BJ (cell line): ENCODE data around the gene DTX2. TPM values are rescaled to one million over a fixed set of nuclear protein-coding genes. Genes with fewer than 3 reads are reported as not detected.
"Not testable (repeated sequence)": the region's sequence is repeated elsewhere in the genome, so short reads cannot be mapped to it uniquely, and the experiment has no call there.

Source experiments
- CTCF ChIA-PET: fragments of 350-600 bp; formaldehyde crosslinking; extraction: SDS; loops from one replicate; lab custom pipeline; 2021; ENCODE audit warnings: antibody characterized with exemption, inconsistent platforms; lab: Yijun Ruan, JAX
- POLR2A ChIA-PET: fragments of 300-600 bp; sonication (Branson Sonifier 250); formaldehyde crosslinking; extraction: SDS; loops from one replicate; lab custom pipeline; 2021; ENCODE audit warnings: antibody characterized with exemption; lab: Charles Lee
- DNase-seq: peaks from one replicate; pipeline ENCODE4 v3.0.0-alpha.2; 2011; ENCODE audit warnings: low read depth
- H3K27me3 ChIP-seq: 2 replicates; pipeline ENCODE4 v1.6.0; 2011; ENCODE audit warnings: low read length; ENCODE audit not compliant: control insufficient read depth, insufficient read depth
- H3K36me3 ChIP-seq: 2 replicates; pipeline ENCODE4 v1.5.1; 2011; ENCODE audit warnings: low read length; ENCODE audit not compliant: control insufficient read depth, insufficient read depth
- H3K4me3 ChIP-seq: 2 replicates; pipeline ENCODE4 v1.5.1; 2011; ENCODE audit warnings: low read depth, mild to moderate bottlenecking, control low read depth, low read length
- CTCF ChIP-seq: IDR thresholded peaks from 2 replicates; pipeline ENCODE4 v1.5.1; 2011; ENCODE audit warnings: low read depth, mild to moderate bottlenecking, control low read depth, inconsistent platforms, low read length, moderate library complexity; ENCODE audit not compliant: insufficient read depth
- polyA plus RNA-seq: library from polyadenylated mRNA; depleted of rRNA; stranded (reverse); fragments of >200 nt; gene quantifications from 2 replicates; pipeline ENCODE4 v1.2.3, GENCODE V29; 2011

The DTX2 gene
- polyA plus RNA-seq, 1 experiment = 3.3 TPM

GRCh38 chr7:76498583-76499200, 37.2 kb downstream of the DTX2 start:
- H3K4me3 ChIP-seq, H3K27me3 ChIP-seq, DNase-seq, POLR2A ChIA-PET, CTCF ChIA-PET, H3K36me3 ChIP-seq: not testable (repeated sequence)

GRCh38 chr7:76499201-76499923, 37.9 kb downstream of the DTX2 start:
- H3K4me3 ChIP-seq, CTCF ChIA-PET, H3K27me3 ChIP-seq, DNase-seq, H3K36me3 ChIP-seq: not testable (repeated sequence)
- POLR2A ChIA-PET = interaction anchor here (0.6 kb wide), 1 partner anchor 500 kb away, joined by 3 read pairs; no protein-coding TSS in a partner anchor

DNA sequence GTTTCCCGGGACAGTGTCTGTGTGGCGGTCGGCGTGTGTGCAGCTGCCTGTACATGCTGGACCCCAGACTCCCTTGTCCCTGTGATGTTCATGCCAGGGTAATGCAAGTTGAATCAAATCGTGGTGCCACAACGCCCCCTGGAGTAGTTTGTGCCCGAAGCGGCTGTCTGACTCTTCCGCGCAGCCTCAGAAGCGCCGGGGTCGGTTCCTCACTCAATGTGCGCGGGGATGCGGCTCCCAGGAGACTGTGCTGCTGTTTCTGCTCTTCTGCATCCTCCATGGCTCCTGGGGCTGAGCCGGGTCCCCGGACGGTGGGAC, 38.4 kb downstream of the DTX2 start:
- H3K4me3 ChIP-seq, CTCF ChIA-PET, H3K36me3 ChIP-seq, H3K27me3 ChIP-seq, DNase-seq: not testable (repeated sequence)
- POLR2A ChIA-PET = interaction anchor here (0.6 kb wide), 1 partner anchor 499 kb away, joined by 3 read pairs; no protein-coding TSS in a partner anchor

DNA sequence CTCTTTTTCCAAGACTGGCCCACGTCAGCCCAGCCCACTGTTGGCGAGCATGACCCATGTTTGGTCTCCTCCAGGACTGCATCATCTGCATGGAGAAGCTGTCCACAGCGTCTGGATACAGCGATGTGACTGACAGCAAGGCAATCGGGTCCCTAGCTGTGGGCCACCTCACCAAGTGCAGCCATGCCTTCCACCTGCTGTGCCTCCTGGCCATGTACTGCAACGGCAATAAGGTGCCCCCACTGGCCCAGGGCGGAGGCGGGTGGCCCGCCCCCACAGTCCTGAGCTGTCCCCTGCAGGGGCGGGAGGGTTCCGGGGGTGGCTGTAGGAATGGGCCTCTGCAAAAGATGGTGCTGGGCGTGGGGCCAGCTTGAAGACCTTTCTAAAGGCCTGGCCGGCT, 40.7 kb downstream of the DTX2 start:
- CTCF ChIA-PET, POLR2A ChIA-PET, H3K27me3 ChIP-seq, H3K36me3 ChIP-seq, DNase-seq, H3K4me3 ChIP-seq: not testable (repeated sequence)

GRCh38 chr7:76502836-76503235, 41.3 kb downstream of the DTX2 start:
- H3K36me3 ChIP-seq, DNase-seq, H3K4me3 ChIP-seq, CTCF ChIA-PET, POLR2A ChIA-PET, H3K27me3 ChIP-seq: not testable (repeated sequence)

DNA sequence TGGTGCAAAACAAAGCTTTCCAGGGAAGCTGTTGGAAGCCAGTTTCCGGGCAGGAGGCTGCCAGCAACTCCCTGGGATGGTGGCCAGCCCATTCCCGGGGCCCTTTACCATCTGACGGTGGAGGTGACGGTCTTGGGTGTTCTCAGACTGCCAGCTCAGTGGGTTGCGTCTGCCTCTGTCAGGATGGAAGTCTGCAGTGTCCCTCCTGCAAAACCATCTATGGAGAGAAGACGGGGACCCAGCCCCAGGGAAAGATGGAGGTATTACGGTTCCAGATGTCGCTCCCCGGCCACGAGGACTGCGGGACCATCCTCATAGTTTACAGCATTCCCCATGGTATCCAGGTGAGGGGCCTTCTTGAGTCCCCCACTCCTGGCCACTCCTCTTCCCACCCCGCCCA, 41.7 kb downstream of the DTX2 start:
- DNase-seq, H3K27me3 ChIP-seq, POLR2A ChIA-PET, H3K4me3 ChIP-seq, H3K36me3 ChIP-seq, CTCF ChIA-PET: not testable (repeated sequence)

DNA sequence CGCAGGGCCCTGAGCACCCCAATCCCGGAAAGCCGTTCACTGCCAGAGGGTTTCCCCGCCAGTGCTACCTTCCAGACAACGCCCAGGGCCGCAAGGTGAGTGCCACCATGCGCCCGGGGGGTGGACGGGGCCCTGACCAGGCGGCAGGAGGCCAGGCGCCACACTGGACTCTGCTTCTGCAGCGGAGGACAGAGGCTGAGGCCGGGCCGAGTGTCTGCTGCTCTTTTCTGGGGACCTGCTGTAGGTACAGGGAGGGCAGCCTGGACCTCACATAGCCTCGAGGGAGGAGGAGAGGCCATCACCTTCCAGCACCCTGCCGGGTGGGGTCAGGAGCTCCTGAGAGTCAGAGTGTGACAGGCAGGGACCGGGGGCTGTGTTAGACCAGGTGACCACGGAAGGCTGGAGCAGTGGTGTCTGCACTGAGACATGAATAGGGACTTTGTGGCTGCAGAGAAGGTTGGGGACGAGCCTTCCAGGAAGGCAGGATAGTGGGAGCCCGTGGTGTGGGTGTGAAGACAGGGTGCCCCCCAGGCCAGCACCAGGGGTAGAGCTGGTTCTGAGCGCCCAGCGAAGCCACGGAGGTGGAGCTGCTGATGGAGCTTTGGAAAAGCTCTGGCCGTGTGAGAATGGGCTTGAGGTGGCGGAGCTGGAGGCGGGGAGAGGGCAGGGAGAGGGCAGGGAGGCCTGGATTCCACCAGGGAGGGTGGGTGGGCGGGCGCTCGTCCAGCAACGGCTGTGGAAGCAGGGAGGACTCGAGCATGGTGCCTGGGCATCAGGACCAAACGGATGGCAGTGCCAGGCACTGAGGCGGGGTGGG, 43.0 kb downstream of the DTX2 start:
- H3K27me3 ChIP-seq, POLR2A ChIA-PET, H3K4me3 ChIP-seq, DNase-seq, H3K36me3 ChIP-seq: not testable (repeated sequence)
- CTCF ChIA-PET = interaction anchor here (1.2 kb wide), 1 partner anchor 10 kb away, joined by 3 read pairs; no protein-coding TSS in a partner anchor

DNA sequence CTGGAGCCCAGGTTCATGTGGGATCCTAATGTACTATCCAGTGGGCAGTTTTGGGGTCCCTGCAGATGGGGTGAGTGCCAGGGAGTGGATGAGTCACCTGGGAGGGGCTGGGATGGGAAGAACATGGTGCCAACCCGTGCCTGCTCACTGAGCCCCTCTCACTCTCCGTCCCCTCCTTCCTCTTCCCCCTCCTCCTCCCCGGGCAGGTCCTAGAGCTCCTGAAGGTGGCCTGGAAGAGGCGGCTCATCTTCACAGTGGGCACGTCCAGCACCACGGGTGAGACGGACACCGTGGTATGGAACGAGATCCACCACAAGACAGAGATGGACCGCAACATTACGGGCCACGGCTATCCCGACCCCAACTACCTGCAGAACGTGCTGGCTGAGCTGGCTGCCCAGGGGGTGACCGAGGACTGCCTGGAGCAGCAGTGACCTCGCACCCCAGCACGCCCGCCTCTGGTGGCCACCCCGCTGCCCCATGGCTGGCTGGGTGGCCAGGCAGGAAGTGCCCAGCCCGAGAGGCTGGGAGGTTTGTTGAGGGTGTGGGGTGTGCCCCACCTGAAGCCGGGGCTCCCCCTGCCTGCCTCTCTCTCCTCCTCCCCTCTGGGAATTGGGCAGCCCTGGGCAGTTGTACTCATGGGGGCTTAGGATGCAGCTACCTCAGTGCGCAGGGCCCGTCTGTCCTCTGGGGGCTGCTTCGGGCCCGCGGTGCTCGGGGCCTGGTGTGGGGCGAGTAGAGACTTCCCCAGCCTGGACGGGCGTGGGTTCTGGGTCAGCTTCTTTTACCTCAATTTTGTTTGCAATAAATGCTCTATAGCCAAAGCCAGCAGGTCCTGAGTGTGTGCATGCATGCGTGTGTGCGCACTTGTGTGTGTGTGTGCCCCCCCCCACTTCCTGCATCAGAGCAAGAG, 43.9 kb downstream of the DTX2 start:
- no peak for DNase-seq
- TF ChIP-seq CTCF = no peak
- CTCF ChIA-PET = interaction anchor here (1.2 kb wide), 1 partner anchor 10 kb away, joined by 3 read pairs; no protein-coding TSS in a partner anchor
- no peaks in the 10 kb centered on the region for H3K27me3 ChIP-seq
- POLR2A ChIA-PET = no interaction called here
- H3K4me3 ChIP-seq = no peak overlapping the region
- peaks cover 2% of the 10 kb centered on the region for H3K36me3 ChIP-seq
